Dermis microvascular lymphatic vessel endothelial cell (primary cell): ENCODE measurements around the gene IER3IP1. TPM values are rescaled to one million over a fixed set of nuclear protein-coding genes. Genes with fewer than 3 reads are reported as not detected.
A peak's percentile ranks its signal among the peaks of the same experiment; 100 is the strongest.
"Not testable (repeated sequence)": the region's sequence is repeated elsewhere in the genome, so short reads cannot be mapped to it uniquely, and the experiment has no call there.

Experiments used
- DNase-seq, 2 donors: peaks; one replicate each; pipeline versions ENCODE4 v3.0.0 to v3.0.0-alpha.2; 2010; ENCODE audit warnings: low read depth in 2 of 2
- total RNA-seq: library from RNA; depleted of rRNA; stranded (reverse); fragments of >200 nt; gene quantifications from 2 replicates; pipeline ENCODE4 v1.2.1, GENCODE V29; 2014

The IER3IP1 gene
- total RNA-seq, result 26.9 and 47.5 TPM in 2 replicates

GRCh38 chr18:47175898-47176575 is at the start of gene IER3IP1:
Gene IER3IP1 (minus strand): TSS chr18:47176364. CDS start chr18:47176277, 87 bp downstream.
- peak; percentile 81 to 90 for DNase-seq

GRCh38 chr18:47215554-47216138 is 39.5 kb upstream of the IER3IP1 start:
- peak; percentile 33 to 66 for DNase-seq

- no peak for DNase-seq
Measured at GRCh38 chr18:47209171-47209570, 33.0 kb upstream of the IER3IP1 start.

- no peak for DNase-seq
Measured at GRCh38 chr18:47206945-47207637, 30.9 kb upstream of the IER3IP1 start.

- DNase-seq, result peak; percentile 32 to 50
Measured at GRCh38 chr18:47204908-47205522, 28.9 kb upstream of the IER3IP1 start.

GRCh38 chr18:47203626-47204464 is 27.7 kb upstream of the IER3IP1 start:
- DNase-seq, result no peak

GRCh38 chr18:47195961-47196360 is 19.8 kb upstream of the IER3IP1 start:
- not testable (repeated sequence) for DNase-seq

GRCh38 chr18:47191961-47192360 is 15.8 kb upstream of the IER3IP1 start:
- peak in 1 of 2 donors; percentile 69 for DNase-seq

- no peak for DNase-seq
Measured at GRCh38 chr18:47187721-47188120, 11.6 kb upstream of the IER3IP1 start.

GRCh38 chr18:47184419-47185050 is 8.4 kb upstream of the IER3IP1 start:
- peak; percentile 89 for DNase-seq

GRCh38 chr18:47182156-47182555 is 6.0 kb upstream of the IER3IP1 start:
- not testable (repeated sequence) for DNase-seq

GRCh38 chr18:47180765-47181164 is 4.6 kb upstream of the IER3IP1 start:
- DNase-seq, result no peak

- DNase-seq, result no peak
Measured at GRCh38 chr18:47179520-47179919, 3.4 kb upstream of the IER3IP1 start.

- peak in 1 of 2 donors; percentile 34 for DNase-seq
Measured at GRCh38 chr18:47175283-47175897, 774 bp downstream of the IER3IP1 start.

GRCh38 chr18:47174545-47175116 is 1.5 kb downstream of the IER3IP1 start:
- no peak for DNase-seq

GRCh38 chr18:47172476-47172875 is 3.7 kb downstream of the IER3IP1 start:
- no peak for DNase-seq

- no peak for DNase-seq
Measured at GRCh38 chr18:47168913-47169312, 7.3 kb downstream of the IER3IP1 start.

GRCh38 chr18:47168509-47168908 is 7.7 kb downstream of the IER3IP1 start:
- DNase-seq, result no peak

GRCh38 chr18:47166294-47166693 is 9.9 kb downstream of the IER3IP1 start:
- DNase-seq, result no peak

GRCh38 chr18:47163241-47163640 is 12.9 kb downstream of the IER3IP1 start:
- no peak for DNase-seq
